Mucosa of rectum (tissue), 2 donors: ENCODE measurements around the gene MARK3.
A peak's percentile ranks its signal among the peaks of the same experiment; 100 is the strongest.

Experiments
- H3K27ac ChIP-seq, 2 donors: one replicate each; pipeline ENCODE4 v1.7.0; 2013; ENCODE audit warnings: inconsistent platforms in 2 of 2, low read depth in 2 of 2, low read length in 2 of 2
- H3K27me3 ChIP-seq, 2 donors: one replicate each; pipeline ENCODE4 v1.7.0; 2013; ENCODE audit warnings: low read length in 2 of 2; ENCODE audit not compliant: control insufficient read depth in 2 of 2, insufficient read depth in 2 of 2
- H3K36me3 ChIP-seq, 2 donors: one replicate each; pipeline ENCODE4 v1.7.0; 2013; ENCODE audit warnings: low read length in 2 of 2; ENCODE audit not compliant: control insufficient read depth in 2 of 2, insufficient read depth in 2 of 2
- H3K4me1 ChIP-seq, 2 donors: one replicate each; pipeline ENCODE4 v1.7.0; 2013; ENCODE audit warnings: low read length in 2 of 2, mild to moderate bottlenecking in 1 of 2; ENCODE audit not compliant: control insufficient read depth in 2 of 2, insufficient read depth in 2 of 2
- H3K4me3 ChIP-seq, 2 donors: one replicate each; pipeline ENCODE4 v1.7.0; 2013; ENCODE audit warnings: low read length in 2 of 2
- H3K9ac ChIP-seq, 2 donors: one replicate each; pipeline ENCODE4 v1.7.0; 2013; ENCODE audit warnings: low read length in 2 of 2, low read depth in 1 of 2, mild to moderate bottlenecking in 1 of 2
- H3K9me3 ChIP-seq, 2 donors: one replicate each; pipeline ENCODE4 v1.7.0; 2013; ENCODE audit warnings: low read length in 2 of 2; ENCODE audit not compliant: control insufficient read depth in 2 of 2
- donor health status: healthy.
- donor health status: Normal muscosa, but diverticular disease.

MARK3 gene

GRCh38 chr14:103518422-103519042 lies 133.3 kb downstream of the MARK3 start:
- Histone ChIP-seq H3K27ac (peak overlapping the region; percentile 80 to 91), H3K4me1 (peaks cover 34 to 41% of the 10 kb centered on the region in 2 donors), H3K4me3 (no peak overlapping the region), H3K9me3 (no peaks in the 10 kb centered on the region), H3K9ac (peak overlapping the region in 1 of 2 donors; percentile 92), H3K36me3 (peaks cover 14 to 16% of the 10 kb centered on the region in 2 donors), H3K27me3 (no peaks in the 10 kb centered on the region)

GRCh38 chr14:103519043-103519836 lies 134.0 kb downstream of the MARK3 start:
- Histone ChIP-seq H3K27ac (peak overlapping the region; percentile 80 to 91), H3K9me3 (no peaks in the 10 kb centered on the region), H3K4me1 (peaks cover 37 to 44% of the 10 kb centered on the region in 2 donors), H3K4me3 (peak overlapping the region; percentile 70 to 86), H3K9ac (peak overlapping the region in 1 of 2 donors; percentile 92), H3K36me3 (peaks cover 14 to 16% of the 10 kb centered on the region in 2 donors), H3K27me3 (no peaks in the 10 kb centered on the region)

DNA sequence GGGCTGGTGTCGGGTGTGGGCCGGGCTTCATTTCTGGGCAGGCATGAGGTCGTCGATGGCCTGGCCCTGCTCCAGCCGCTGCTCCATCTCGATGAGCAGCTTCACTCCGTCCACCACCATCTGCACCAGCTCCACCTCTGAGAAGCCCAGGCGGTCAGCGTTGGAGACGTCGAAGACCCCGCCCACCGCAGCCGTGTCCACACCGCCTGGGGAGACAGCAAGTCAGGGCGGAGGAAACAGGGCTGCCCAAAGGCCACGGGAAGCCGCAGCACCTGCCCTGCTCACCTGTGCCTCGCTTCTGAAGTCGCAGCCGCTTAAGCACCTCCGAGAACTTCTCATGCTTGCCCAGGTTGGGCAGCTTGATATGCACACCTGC lies 134.6 kb downstream of the MARK3 start:
- peak overlapping the region; percentile 80 to 91 for H3K27ac ChIP-seq
- H3K9me3 ChIP-seq: no peaks in the 10 kb centered on the region
- peak overlapping the region in 1 of 2 donors; percentile 92 for H3K9ac ChIP-seq
- peaks cover 42 to 49% of the 10 kb centered on the region in 2 donors for H3K4me1 ChIP-seq
- peak overlapping the region; percentile 70 to 86 for H3K4me3 ChIP-seq
- H3K27me3 ChIP-seq: no peaks in the 10 kb centered on the region
- peaks cover 14 to 16% of the 10 kb centered on the region in 2 donors for H3K36me3 ChIP-seq

- H3K4me1 ChIP-seq: peaks cover 42 to 51% of the 10 kb centered on the region in 2 donors
- no peaks in the 10 kb centered on the region for H3K9me3 ChIP-seq
- H3K36me3 ChIP-seq: peaks cover 14 to 16% of the 10 kb centered on the region in 2 donors
- peak overlapping the region; percentile 80 to 91 for H3K27ac ChIP-seq
- no peaks in the 10 kb centered on the region for H3K27me3 ChIP-seq
- H3K4me3 ChIP-seq: peak overlapping the region; percentile 70 to 86
- H3K9ac ChIP-seq: peak overlapping the region; percentile 6 to 92
Observed at GRCh38 chr14:103520269-103520656, 135.0 kb downstream of the MARK3 start.

GRCh38 chr14:103520657-103521437 lies 135.6 kb downstream of the MARK3 start:
- H3K4me3 ChIP-seq: peak overlapping the region; percentile 70 to 86
- peak overlapping the region; percentile 52 to 92 for H3K9ac ChIP-seq
- H3K9me3 ChIP-seq: no peaks in the 10 kb centered on the region
- H3K4me1 ChIP-seq: peaks cover 44 to 56% of the 10 kb centered on the region in 2 donors
- peak overlapping the region; percentile 80 to 91 for H3K27ac ChIP-seq
- H3K27me3 ChIP-seq: no peaks in the 10 kb centered on the region
- peaks cover 14 to 16% of the 10 kb centered on the region in 2 donors for H3K36me3 ChIP-seq

DNA sequence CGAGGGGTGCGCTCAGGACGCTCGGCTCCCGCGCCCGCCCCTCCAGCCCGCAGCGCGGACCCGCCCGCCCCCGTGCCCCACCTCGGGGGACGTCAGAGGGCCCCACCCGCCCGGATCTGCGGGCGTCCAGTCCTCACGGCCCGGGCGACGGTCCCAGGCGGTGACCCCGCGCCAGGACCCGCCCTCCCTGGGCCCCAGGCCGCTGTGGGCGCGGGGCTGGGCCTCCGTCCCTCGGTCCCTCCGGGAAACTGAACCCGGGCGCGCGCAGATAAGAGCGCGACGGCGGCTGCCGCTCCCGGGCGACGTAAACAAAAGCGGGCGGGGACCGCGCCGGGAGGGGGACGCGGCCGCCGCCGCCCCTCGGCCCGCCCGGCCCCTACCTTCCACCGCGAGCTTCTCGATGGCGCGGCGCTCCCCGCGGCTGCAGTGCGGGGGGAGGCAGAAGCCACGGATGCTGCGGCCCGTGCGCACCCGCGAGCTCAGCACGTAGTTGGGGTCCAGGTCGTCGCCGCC lies 136.3 kb downstream of the MARK3 start:
- Histone ChIP-seq H3K36me3 (peaks cover 14 to 16% of the 10 kb centered on the region in 2 donors), H3K27ac (peak overlapping the region; percentile 80 to 91), H3K9me3 (no peaks in the 10 kb centered on the region), H3K4me3 (peak overlapping the region; percentile 81 to 86), H3K9ac (peak overlapping the region; percentile 52 to 92), H3K27me3 (no peaks in the 10 kb centered on the region), H3K4me1 (peaks cover 50 to 63% of the 10 kb centered on the region in 2 donors)

DNA sequence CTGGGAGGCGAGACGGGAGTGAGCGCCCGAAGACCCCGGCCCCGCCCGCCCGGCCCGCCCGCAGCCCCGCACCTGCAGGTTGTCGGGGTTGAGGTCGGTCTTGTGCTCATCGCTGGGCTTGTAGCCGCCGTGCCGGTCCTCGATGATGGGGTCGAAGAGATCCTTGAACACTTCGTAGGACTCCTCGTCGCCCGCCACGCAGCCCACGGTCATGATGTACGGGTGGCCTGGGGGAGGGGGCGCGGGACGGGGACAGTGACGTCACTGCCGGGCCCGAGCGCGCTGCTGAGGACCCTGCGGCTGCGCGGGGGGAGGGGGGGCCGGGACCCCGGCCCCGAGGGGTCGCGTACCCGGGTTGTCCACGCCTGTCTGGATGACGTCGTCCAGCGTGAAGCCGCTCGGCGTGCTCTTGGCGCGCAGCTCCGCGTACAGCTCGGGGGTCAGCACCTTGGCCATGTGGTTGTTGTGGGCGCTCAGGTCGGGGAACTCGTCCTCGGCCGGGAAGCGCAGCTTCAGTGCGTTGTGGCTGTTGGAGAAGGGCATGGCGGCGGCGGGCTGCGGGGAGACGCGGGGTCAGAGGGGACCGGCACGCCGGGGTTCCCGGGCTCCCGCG lies 136.8 kb downstream of the MARK3 start:
- Histone ChIP-seq H3K4me1 (peaks cover 56 to 68% of the 10 kb centered on the region in 2 donors), H3K36me3 (peaks cover 14 to 16% of the 10 kb centered on the region in 2 donors), H3K9ac (peak overlapping the region; percentile 77 to 92), H3K27me3 (no peaks in the 10 kb centered on the region), H3K27ac (peak overlapping the region; percentile 80 to 91), H3K4me3 (peak overlapping the region; percentile 81 to 86), H3K9me3 (no peaks in the 10 kb centered on the region)

DNA sequence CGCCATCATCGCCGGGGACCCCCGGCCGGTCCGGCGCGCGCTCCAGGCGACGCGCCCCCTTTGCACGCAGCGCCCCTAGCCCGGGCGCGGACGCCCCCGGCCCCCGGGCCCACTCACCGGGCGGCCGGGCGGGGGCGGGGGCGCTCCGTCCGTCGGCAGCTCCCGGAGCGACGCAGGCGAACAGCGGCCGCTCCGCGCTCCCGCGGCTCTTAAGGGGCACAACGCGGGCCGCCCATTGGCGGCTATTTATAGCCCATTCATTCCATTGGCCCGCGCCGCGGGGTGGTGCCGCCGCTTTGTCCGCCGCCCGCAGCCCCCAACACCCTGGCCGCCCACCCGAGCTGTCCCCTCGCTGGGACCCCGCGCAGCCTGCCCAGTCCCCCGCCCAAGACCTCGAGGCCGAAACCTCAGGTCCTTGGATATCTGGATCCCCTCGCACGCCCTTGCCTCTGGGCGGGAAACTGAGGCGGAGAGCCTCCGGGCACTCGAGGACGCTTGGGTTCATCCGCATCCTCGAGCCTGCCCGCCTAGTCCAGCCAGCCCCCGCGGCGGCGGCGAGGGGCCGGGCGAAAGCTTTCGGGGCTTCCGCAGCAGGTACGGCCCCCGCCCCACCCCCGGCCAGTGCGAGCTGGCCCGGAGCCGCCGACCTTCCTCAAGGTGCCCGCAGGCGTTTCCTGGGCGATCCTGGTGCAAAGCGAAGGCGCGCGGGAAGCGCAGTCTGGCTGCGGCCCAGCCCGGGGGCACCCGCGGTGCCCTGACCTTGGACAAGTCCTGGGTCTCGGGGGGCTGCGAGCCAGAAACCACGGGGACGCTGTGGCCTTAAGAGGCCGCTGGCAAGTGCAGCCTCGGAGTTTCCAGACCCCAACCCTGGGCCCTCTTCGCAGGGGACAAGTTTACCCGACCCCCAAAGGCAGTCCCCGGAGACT lies 137.7 kb downstream of the MARK3 start, which contains the start of gene CKB:
CKB (minus strand) TSS at position 182 of the 926 bp plus-strand sequence. CDS start 337 bp downstream, outside the sequence.
- Histone ChIP-seq H3K9me3 (no peaks in the 10 kb centered on the region), H3K36me3 (peaks cover 14 to 16% of the 10 kb centered on the region in 2 donors), H3K4me1 (peaks cover 64 to 77% of the 10 kb centered on the region in 2 donors), H3K27me3 (no peaks in the 10 kb centered on the region), H3K4me3 (peak within 1 kb of the TSS; percentile 81 to 86), H3K27ac (peak within 1 kb of the TSS; percentile 80 to 91), H3K9ac (peak within 1 kb of the TSS; percentile 77 to 92)
